ENCODE data around the gene MACF1. TPM values are rescaled to one million over a fixed set of nuclear protein-coding genes. Genes with fewer than 3 reads are reported as not detected.

MACF1 gene
- total and polyA plus RNA-seq, 2 of the 13 experiments (the other 11 are each of a cell fraction or from before 2014, with no cell fraction given): 36.7 to 65.4 TPM

DNA sequence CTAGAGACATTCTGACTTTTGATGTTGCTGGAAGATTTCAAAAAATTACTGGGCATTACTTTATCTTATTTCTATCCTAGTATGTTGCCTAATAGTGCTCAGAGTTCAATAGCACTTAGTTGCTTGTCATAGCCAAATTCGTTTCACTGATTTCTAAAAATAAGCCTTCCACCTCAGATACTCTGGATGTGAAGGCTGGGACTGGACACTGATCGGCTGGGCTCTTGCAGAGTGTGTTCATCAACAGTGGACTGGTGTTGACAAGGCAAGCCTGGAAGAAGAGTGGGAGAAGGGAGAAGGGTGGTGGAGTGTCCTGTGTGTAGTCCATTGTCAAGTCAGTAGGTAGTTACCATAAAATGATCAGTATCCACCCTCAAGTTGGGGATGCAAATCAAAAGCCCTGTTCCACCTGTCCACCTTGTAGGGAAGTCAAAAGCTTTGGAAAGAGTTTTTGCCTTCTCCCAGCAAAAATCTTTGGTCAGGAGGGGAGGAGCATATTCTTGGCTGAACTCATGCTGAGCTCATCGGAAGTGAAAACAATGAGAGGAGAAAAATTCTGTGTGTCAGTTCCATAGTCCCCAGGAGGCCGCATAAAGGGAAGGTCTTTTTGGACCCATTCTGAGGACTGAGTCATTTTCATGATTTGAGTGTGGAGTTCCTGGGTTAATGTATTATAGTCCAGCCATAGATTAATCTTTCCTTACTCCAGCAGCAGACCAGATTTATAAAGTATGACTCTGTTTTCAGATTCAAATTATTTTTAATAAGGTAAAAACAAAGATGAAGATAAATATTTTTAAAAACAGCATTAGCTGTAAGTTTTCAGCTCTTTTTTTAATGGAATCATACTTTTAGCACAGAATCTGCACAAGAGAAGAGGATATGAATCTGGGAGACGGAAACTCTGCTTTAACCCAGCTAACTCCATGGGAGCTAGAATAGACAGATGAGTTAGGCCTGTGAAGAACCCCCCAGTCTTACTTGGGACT lies 187.5 kb downstream of the MACF1 start:
- 28% methylated on average over 5 of the region's 5 CpGs for WGBS (ENCODE audit: low lambda C conversion rate)
- no peaks in the 10 kb centered on the region for H3K27me3 ChIP-seq (ENCODE audit: control insufficient read depth in 1 of 2, insufficient read depth in 2 of 2, low read length in 2 of 2)
- peak overlapping the region in 1 of 3 experiments; percentile 24; a peak in 1 of 6 replicates for H3K4me3 ChIP-seq (replicated peaks in 1 of 3; ENCODE audit: insufficient read depth in 1 of 3, low read depth in 2 of 3, low read length in 3 of 3)
- DNase-seq (ENCODE audit: low spot score) (peak; percentile 85), ATAC-seq (peak; percentile 93), FAIRE-seq (peak; percentile 83)
- H3K27ac ChIP-seq (ENCODE audit: extremely low read length, insufficient read depth, low read length): peak overlapping the region; percentile 83
- H3K9ac ChIP-seq (ENCODE audit: insufficient read depth, low read depth, low read length): peak overlapping the region; percentile 53
- peak overlapping the region; percentile 88 for H2AFZ ChIP-seq (ENCODE audit: low read length)
- peak overlapping the region; percentile 63 for H3K4me2 ChIP-seq (ENCODE audit: low read depth, low read length)
- intact Hi-C loops (cut with micrococcal nuclease; ENCODE audit: unreplicated experiment) (loop anchor here (2.0 kb wide), 1 partner anchor 15 kb away; no protein-coding TSS in a partner anchor), in situ Hi-C loops (cut with HindIII; ENCODE audit: extremely low pct_ligation_motif_present, low pct_unique_long_range_greater_than_20kb) (no loop called here)
- ChIA-PET CTCF (ENCODE audit: low intra/inter-chr PET ratio, low total read pairs) (no interaction called here), POLR2A (interaction anchor here (1.4 to 2.6 kb wide), 3 partner anchors 14 to 19 kb away, joined by 4 to 22 read pairs (median 11); no protein-coding TSS in a partner anchor)
- H4K20me1 ChIP-seq (ENCODE audit: insufficient read depth, low read length): no peaks in the 10 kb centered on the region
- H3K79me2 ChIP-seq (ENCODE audit: insufficient read depth, low read length): peaks cover 6% of the 10 kb centered on the region
- H3K9me3 ChIP-seq (ENCODE audit: low read length): no peaks in the 10 kb centered on the region
- TSS peak; percentile 95 for BruUV-seq (replicated peaks)
- H3K36me3 ChIP-seq (replicated peaks in 1 of 2; ENCODE audit: control insufficient read depth in 1 of 2, insufficient read depth in 2 of 2, low read length in 2 of 2): peaks cover 6 to 18% of the 10 kb centered on the region in 2 experiments
- peaks cover 52% of the 10 kb centered on the region for H3K4me1 ChIP-seq (ENCODE audit: insufficient read depth, low read length)
- TF ChIP-seq ZNF614 (CRISPR knock-in tag; IDR thresholded peaks at IDR 0.05; ENCODE audit: borderline replicate concordance) (0 out of 2 replicates have a peak, but pooled peaks have one; percentile 37), ZBTB21 (CRISPR knock-in tag; IDR thresholded peaks at IDR 0.05) (peak; percentile 57; the same call in 1 of the 2 replicates), DNMT3B (CRISPR knock-in tag; conservative IDR thresholded peaks at IDR 0.05) (no peak), ZNF484 (CRISPR knock-in tag; IDR thresholded peaks at IDR 0.05; ENCODE audit: borderline replicate concordance, low read depth) (no peak), SRSF9 (IDR thresholded peaks at IDR 0.05; ENCODE audit: borderline replicate concordance, insufficient read depth, low read depth, low read length, poor library complexity, severe bottlenecking) (no peak), FOXA3 (CRISPR knock-in tag; IDR thresholded peaks at IDR 0.05) (peak; percentile 48), TGIF2 (CRISPR knock-in tag; IDR thresholded peaks at IDR 0.05) (no peak), ZNF337 (CRISPR knock-in tag; IDR thresholded peaks at IDR 0.05; ENCODE audit: borderline replicate concordance, low read depth) (no peak), HMGA1 (CRISPR knock-in tag; conservative IDR thresholded peaks at IDR 0.05) (no peak), ZNF232 (CRISPR knock-in tag; IDR thresholded peaks at IDR 0.05; ENCODE audit: borderline replicate concordance) (no peak), ZFP36 (IDR thresholded peaks at IDR 0.05; ENCODE audit: borderline replicate concordance, low read depth, low read length, partially characterized antibody) (no peak), ATF5 (CRISPR knock-in tag; IDR thresholded peaks at IDR 0.05; ENCODE audit: low read depth) (no peak), POGK (CRISPR knock-in tag; conservative IDR thresholded peaks at IDR 0.05) (no peak), TCF7L2 (IDR thresholded peaks at IDR 0.05; ENCODE audit: low read depth, low read length) (no peak), NR1H2 (CRISPR knock-in tag; IDR thresholded peaks at IDR 0.05; ENCODE audit: borderline replicate concordance, low read depth) (no peak), ZNF629 (CRISPR knock-in tag; conservative IDR thresholded peaks at IDR 0.05) (peak; percentile 74; the same call in 1 of the 2 replicates)
- TF ChIP-seq, protein P1, sequence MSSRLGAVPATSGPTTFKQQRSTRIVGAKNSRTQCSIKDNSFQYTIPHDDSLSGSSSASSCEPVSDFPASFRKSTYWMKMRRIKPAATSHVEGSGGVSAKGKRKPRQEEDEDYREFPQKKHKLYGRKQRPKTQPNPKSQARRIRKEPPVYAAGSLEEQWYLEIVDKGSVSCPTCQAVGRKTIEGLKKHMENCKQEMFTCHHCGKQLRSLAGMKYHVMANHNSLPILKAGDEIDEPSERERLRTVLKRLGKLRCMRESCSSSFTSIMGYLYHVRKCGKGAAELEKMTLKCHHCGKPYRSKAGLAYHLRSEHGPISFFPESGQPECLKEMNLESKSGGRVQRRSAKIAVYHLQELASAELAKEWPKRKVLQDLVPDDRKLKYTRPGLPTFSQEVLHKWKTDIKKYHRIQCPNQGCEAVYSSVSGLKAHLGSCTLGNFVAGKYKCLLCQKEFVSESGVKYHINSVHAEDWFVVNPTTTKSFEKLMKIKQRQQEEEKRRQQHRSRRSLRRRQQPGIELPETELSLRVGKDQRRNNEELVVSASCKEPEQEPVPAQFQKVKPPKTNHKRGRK (CRISPR knock-in tag; IDR thresholded peaks at IDR 0.05): no peak

Measured in HepG2 (cell line).